A549 (cell line): ENCODE results near the gene ABT1.
"Not testable (repeated sequence)": the region's sequence is repeated elsewhere in the genome, so short reads cannot be mapped to it uniquely, and the experiment has no call there.

ENCODE experiments used
- BHLHE40 ChIP-seq: IDR thresholded peaks from 2 replicates; pipeline ENCODE4 v1.6.1; 2012; ENCODE audit warnings: low read depth, low read length, inconsistent platforms
- CHD4 ChIP-seq: fragments of 200-600 bp; sonication (generic); IDR thresholded peaks from 2 replicates; pipeline ENCODE4 v1.6.1; 2016; ENCODE audit warnings: antibody characterized with exemption, mild to moderate bottlenecking, borderline replicate concordance
- CTCF ChIP-seq: fragments of >200 bp; sonication (Bioruptor Twin); formaldehyde crosslinking; IDR thresholded peaks from 3 replicates; pipeline ENCODE4 v1.5.1; 2016
- ELK1 ChIP-seq: fragments of 150-350 bp; IDR thresholded peaks from 2 replicates; pipeline ENCODE4 v1.6.1; 2014; ENCODE audit warnings: low read depth, mild to moderate bottlenecking, low read length
- EP300 ChIP-seq, 2 experiments: fragments of >200 bp; sonication (Bioruptor Twin); formaldehyde crosslinking; IDR thresholded peaks; 2 replicates in 1 of 2; 3 replicates in 1 of 2; pipeline ENCODE4 v1.6.1; 2016 to 2017
- HMGXB4 ChIP-seq: fragments of 250-450 bp; sonication (Bioruptor Pico); IDR thresholded peaks from 2 replicates; pipeline ENCODE4 v1.5.0; 2021; ENCODE audit warnings: mild to moderate bottlenecking, moderate library complexity, borderline replicate concordance
- KDM5A ChIP-seq: fragments of 200-600 bp; sonication (generic); IDR thresholded peaks from 2 replicates; pipeline ENCODE4 v1.6.1; 2016; ENCODE audit warnings: antibody characterized with exemption, mild to moderate bottlenecking
- MAX ChIP-seq: IDR thresholded peaks from 2 replicates; pipeline ENCODE4 v1.6.1; 2012
- MYC ChIP-seq: IDR thresholded peaks from 2 replicates; pipeline ENCODE4 v1.6.1; 2012; ENCODE audit warnings: mild to moderate bottlenecking, inconsistent platforms, low read length, improper control_type of control experiment, borderline replicate concordance
- POLR2A ChIP-seq: IDR thresholded peaks from 2 replicates; pipeline ENCODE4 v1.6.1; 2012; ENCODE audit warnings: mild to moderate bottlenecking, low read length
- POLR2AphosphoS2 ChIP-seq: conservative IDR thresholded peaks from 2 replicates; pipeline ENCODE4 v1.6.1; 2012; ENCODE audit warnings: low read length, improper control_type of control experiment, inconsistent platforms
- SMC3 ChIP-seq: fragments of >200 bp; sonication (Bioruptor Twin); formaldehyde crosslinking; IDR thresholded peaks from 3 replicates; pipeline ENCODE4 v1.6.1; 2018; ENCODE audit warnings: inconsistent platforms
- USF2 ChIP-seq: fragments of 450-650 bp; IDR thresholded peaks from 2 replicates; pipeline ENCODE4 v1.6.1; 2014; ENCODE audit warnings: antibody characterized with exemption
- ZC3H11A ChIP-seq: fragments of 450-650 bp; IDR thresholded peaks from 2 replicates; pipeline ENCODE4 v1.6.1; 2014; ENCODE audit warnings: antibody characterized with exemption, mild to moderate bottlenecking

- not testable (repeated sequence) for TF ChIP-seq MAX; CTCF; USF2; CHD4; MYC; POLR2A; EP300 (IDR thresholded peaks at IDR 0.05); POLR2AphosphoS2; SMC3; HMGXB4 (CRISPR knock-in tag); ZC3H11A; BHLHE40; KDM5A; ELK1
Observed at GRCh38 chr6:26547363-26547762, 49.4 kb upstream of the ABT1 start.
